Ishikawa (cell line): Measurements from ENCODE around the gene TMEM214.

ENCODE experiments used
- CEBPB ChIP-seq: IDR thresholded peaks from 2 replicates; pipeline ENCODE4 v1.6.1; 2012
- CREB1 ChIP-seq: IDR thresholded peaks from 2 replicates; pipeline ENCODE4 v1.6.1; 2012; ENCODE audit warnings: low read depth
- EGR1 ChIP-seq: IDR thresholded peaks from 2 replicates; pipeline ENCODE4 v1.6.1; 2012
- EP300 ChIP-seq: IDR thresholded peaks from 2 replicates; pipeline ENCODE4 v1.6.1; 2012; ENCODE audit warnings: borderline replicate concordance
- FOXM1 ChIP-seq: IDR thresholded peaks from 2 replicates; pipeline ENCODE4 v1.6.1; 2012; ENCODE audit warnings: low read depth, borderline replicate concordance
- NFIC ChIP-seq: IDR thresholded peaks from 2 replicates; pipeline ENCODE4 v1.6.1; 2012
- RAD21 ChIP-seq: IDR thresholded peaks from 2 replicates; pipeline ENCODE4 v1.6.1; 2012; ENCODE audit warnings: low read depth
- TAF1 ChIP-seq: IDR thresholded peaks from 2 replicates; pipeline ENCODE4 v1.6.1; 2012; ENCODE audit warnings: low read depth, mild to moderate bottlenecking
- TCF12 ChIP-seq: IDR thresholded peaks from 2 replicates; pipeline ENCODE4 v1.6.1; 2012; ENCODE audit warnings: low read depth
- TEAD4 ChIP-seq: IDR thresholded peaks from 2 replicates; pipeline ENCODE4 v1.6.1; 2012
- YY1 ChIP-seq: IDR thresholded peaks from 2 replicates; pipeline ENCODE4 v1.6.1; 2012; ENCODE audit warnings: low read depth
- ZBTB7A ChIP-seq: IDR thresholded peaks from 2 replicates; pipeline ENCODE4 v1.6.1; 2012; ENCODE audit warnings: low read depth
- TF ChIP-seq, protein P1 (sequence below): IDR thresholded peaks from 2 replicates; pipeline ENCODE4 v1.6.1; 2012
- TF ChIP-seq, protein P2 (sequence below): IDR thresholded peaks from 2 replicates; pipeline ENCODE4 v1.6.1; 2012
- TF ChIP-seq, protein P3 (sequence below): IDR thresholded peaks from 2 replicates; pipeline ENCODE4 v1.6.1; 2012; ENCODE audit warnings: low read depth, mild to moderate bottlenecking

Gene TMEM214

DNA sequence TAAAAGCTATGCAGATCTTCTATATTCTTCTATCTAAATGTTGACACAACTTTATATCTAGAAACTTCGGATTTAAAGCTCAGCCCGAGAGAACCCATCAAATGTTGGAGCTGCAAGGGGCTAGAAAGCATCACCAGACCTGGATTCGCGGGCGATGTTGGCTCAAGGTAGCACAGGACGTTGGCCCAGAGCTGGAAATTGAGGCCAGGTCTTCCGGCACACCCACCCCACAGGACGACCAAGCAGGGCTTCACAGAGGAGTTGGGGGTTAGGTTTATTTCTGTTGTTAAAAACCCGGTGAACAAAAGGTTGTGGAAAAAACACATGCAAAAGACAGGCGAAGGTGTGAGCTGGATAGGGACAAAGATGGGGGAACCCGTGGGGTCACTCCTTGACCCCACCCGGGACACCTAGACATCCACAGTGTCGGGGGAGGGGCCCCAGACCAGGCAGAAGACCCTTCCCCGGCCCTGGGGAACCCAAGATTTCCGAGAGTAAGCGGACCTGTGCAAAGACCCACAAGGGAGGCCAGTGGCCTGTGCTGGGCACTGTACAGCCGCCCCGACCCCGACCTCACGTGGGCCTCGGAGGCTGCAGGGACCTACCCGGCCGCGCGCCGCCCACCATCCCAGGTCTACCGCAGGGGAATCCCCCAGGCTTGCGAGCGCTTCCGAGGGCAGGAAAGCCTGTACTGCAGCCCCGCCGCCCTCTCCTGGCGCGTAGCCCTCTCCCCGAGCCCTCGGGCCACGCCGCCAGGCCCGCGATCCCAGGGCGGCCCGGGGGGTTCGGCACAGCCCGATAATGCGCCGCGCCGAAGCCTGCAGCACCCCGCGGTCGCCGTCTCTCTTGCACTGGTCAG lies 16.9 kb downstream of the TMEM214 start:
- TF ChIP-seq, protein P1, sequence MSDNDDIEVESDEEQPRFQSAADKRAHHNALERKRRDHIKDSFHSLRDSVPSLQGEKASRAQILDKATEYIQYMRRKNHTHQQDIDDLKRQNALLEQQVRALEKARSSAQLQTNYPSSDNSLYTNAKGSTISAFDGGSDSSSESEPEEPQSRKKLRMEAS: 0 out of 2 replicates have a peak, but pooled peaks have one; percentile 4
- TF ChIP-seq CEBPB: no peak
- TF ChIP-seq, protein P2, sequence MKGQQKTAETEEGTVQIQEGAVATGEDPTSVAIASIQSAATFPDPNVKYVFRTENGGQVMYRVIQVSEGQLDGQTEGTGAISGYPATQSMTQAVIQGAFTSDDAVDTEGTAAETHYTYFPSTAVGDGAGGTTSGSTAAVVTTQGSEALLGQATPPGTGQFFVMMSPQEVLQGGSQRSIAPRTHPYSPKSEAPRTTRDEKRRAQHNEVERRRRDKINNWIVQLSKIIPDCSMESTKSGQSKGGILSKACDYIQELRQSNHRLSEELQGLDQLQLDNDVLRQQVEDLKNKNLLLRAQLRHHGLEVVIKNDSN: 0 out of 2 replicates have a peak, but pooled peaks have one; percentile 20

DNA sequence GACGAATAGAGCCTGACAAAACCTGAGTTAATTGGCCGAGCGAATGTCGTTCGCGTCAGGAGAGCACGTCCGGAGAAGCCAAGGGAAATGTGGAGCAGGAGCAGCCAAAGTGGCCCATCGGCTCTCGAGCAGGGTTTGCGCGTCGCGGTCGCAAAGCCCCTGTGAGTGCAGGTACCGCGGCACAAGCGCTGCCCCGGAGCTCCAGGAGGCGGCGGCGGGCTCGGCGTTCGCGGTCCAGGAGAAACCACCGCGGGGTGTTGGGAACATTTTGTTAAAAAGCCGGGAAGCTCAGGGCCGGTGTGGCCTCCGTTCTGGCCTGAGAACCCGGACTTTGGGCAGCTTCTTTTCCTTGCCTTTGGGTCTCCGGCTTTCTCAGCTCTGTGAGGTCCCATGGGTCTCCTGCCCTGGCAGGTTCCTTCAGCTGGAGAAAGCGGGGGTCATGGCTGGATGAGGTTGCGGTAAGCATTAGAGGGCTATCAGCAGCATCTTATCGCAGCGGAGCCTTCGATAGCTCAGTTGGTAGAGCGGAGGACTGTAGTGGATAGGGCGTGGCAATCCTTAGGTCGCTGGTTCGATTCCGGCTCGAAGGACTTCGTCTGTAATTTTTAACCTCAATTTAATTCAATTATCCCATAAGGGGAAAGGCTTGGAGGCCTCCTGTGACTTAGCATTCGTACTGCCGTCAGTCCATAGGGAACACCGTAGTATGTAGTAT lies 17.7 kb downstream of the TMEM214 start:
- TF ChIP-seq FOXM1 (no peak), EP300 (no peak), TAF1 (0 out of 2 replicates have a peak, but pooled peaks have one; percentile 8), NFIC (peak; percentile 16; the same call in 1 of the 2 replicates), ZBTB7A (peak; percentile 66), TEAD4 (peak; percentile 95), YY1 (peak; percentile 80), CEBPB (0 out of 2 replicates have a peak, but pooled peaks have one; percentile 61), EGR1 (peak; percentile 62; the same call in 1 of the 2 replicates), CREB1 (no peak), RAD21 (no peak), TCF12 (no peak; the same call in 1 of the 2 replicates)
- TF ChIP-seq, protein P1: 0 out of 2 replicates have a peak, but pooled peaks have one; percentile 22
- TF ChIP-seq, protein P2: no peak
- TF ChIP-seq, protein P3, sequence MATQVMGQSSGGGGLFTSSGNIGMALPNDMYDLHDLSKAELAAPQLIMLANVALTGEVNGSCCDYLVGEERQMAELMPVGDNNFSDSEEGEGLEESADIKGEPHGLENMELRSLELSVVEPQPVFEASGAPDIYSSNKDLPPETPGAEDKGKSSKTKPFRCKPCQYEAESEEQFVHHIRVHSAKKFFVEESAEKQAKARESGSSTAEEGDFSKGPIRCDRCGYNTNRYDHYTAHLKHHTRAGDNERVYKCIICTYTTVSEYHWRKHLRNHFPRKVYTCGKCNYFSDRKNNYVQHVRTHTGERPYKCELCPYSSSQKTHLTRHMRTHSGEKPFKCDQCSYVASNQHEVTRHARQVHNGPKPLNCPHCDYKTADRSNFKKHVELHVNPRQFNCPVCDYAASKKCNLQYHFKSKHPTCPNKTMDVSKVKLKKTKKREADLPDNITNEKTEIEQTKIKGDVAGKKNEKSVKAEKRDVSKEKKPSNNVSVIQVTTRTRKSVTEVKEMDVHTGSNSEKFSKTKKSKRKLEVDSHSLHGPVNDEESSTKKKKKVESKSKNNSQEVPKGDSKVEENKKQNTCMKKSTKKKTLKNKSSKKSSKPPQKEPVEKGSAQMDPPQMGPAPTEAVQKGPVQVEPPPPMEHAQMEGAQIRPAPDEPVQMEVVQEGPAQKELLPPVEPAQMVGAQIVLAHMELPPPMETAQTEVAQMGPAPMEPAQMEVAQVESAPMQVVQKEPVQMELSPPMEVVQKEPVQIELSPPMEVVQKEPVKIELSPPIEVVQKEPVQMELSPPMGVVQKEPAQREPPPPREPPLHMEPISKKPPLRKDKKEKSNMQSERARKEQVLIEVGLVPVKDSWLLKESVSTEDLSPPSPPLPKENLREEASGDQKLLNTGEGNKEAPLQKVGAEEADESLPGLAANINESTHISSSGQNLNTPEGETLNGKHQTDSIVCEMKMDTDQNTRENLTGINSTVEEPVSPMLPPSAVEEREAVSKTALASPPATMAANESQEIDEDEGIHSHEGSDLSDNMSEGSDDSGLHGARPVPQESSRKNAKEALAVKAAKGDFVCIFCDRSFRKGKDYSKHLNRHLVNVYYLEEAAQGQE: no peak

DNA sequence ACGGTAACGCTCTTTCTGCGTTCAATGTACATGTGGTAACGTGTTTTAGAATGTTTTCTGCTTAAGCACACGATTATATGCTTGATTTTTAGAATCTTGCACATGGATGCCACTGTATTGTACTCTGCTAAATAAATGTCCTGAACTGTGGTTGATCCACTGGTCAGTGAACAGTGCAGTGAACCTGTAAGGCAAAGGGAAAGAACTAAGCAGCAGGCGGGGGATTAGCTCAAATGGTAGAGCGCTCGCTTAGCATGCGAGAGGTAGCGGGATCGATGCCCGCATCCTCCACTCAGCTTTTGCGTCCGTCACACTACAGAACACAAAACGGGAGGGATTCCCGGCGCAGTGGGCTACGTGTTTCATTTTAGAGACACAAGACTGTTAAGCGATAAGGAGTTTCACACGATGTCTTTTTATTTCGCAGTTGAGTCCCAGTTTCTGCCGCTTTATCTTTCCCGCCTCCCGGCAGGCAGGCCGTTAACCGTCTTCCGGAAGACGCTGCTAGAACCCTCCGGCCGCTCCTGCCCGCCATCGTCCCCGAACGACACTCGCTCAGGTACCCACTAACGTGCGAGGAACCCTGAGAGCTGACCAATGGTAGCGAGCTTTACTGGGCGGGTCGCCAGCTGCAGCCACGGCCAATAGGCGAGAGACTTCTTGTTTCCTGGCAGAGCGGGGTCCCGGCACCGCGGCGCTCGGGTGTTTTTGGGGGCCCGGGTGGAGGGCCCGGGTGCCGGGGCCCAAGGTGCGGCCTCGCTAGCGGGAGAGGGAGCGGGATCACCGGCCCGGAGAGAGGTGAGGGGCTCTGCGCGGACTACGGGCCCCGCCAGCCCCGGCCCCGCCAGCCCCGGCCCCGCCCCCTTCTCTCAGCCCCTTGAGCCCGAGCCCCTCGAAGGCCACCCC lies 18.5 kb downstream of the TMEM214 start, which contains the start of gene AGBL5:
TSS of gene AGBL5 (plus strand) at position 673 of the 906 bp plus-strand sequence. CDS start 1,291 bp downstream, outside the sequence.
- TF ChIP-seq TCF12: no peak
- TF ChIP-seq, protein P3: no peak
- TF ChIP-seq, protein P2: no peak
- TF ChIP-seq NFIC: peak; percentile 25
- peak; percentile 91 for TF ChIP-seq TEAD4
- TF ChIP-seq EGR1: no peak
- TF ChIP-seq, protein P1: peak; percentile 100
- no peak for TF ChIP-seq RAD21
- no peak for TF ChIP-seq CEBPB
- TF ChIP-seq YY1: peak; percentile 82
- peak; percentile 52; the same call in 1 of the 2 replicates for TF ChIP-seq TAF1
- TF ChIP-seq ZBTB7A: peak; percentile 88; the same call in 1 of the 2 replicates
- TF ChIP-seq EP300: no peak
- TF ChIP-seq FOXM1: no peak; the same call in 1 of the 2 replicates
- 0 out of 2 replicates have a peak, but pooled peaks have one; percentile 29 for TF ChIP-seq CREB1
